ENCODE measurements around the gene SNPH. TPM values are rescaled to one million over a fixed set of nuclear protein-coding genes. Genes with fewer than 3 reads are reported as not detected.

The SNPH gene
- total RNA-seq, 1 donor from 2014 or later, result 0.43 TPM

- no peak overlapping the region for H3K9ac ChIP-seq
- H3K27me3 Mint-ChIP-seq (ENCODE audit: insufficient read depth, low read depth), result no peaks in the 10 kb centered on the region
- no peak for DNase-seq (ENCODE audit: low spot score)
- no peaks in the 10 kb centered on the region for H3K27me3 ChIP-seq
- peak overlapping the region; percentile 63 for H3K27ac Mint-ChIP-seq
- H3K9me3 Mint-ChIP-seq, result no peaks in the 10 kb centered on the region
- no peak for TF ChIP-seq EZH2phosphoT487 (IDR thresholded peaks at IDR 0.05)
- no peak for TF ChIP-seq CTCF (IDR thresholded peaks at IDR 0.05)
- no peak for TF ChIP-seq EZH2 (IDR thresholded peaks at IDR 0.05)
- H3K4me1 ChIP-seq, result peaks cover 5% of the 10 kb centered on the region
- peaks cover 8% of the 10 kb centered on the region for H3K4me1 Mint-ChIP-seq
- no peak overlapping the region for H3K27ac ChIP-seq
- no peak overlapping the region for H3K4me2 ChIP-seq
- H3F3A ChIP-seq (ENCODE audit: low read depth), result no peaks in the 10 kb centered on the region
- no peaks in the 10 kb centered on the region for H3K79me2 ChIP-seq (ENCODE audit: low read depth)
- no peaks in the 10 kb centered on the region for H3K36me3 ChIP-seq
- no peak overlapping the region for H3K4me3 Mint-ChIP-seq
- H3K4me3 ChIP-seq, result no peak overlapping the region
- no peaks in the 10 kb centered on the region for H3K9me3 ChIP-seq (ENCODE audit: low read depth)
- no peaks in the 10 kb centered on the region for H4K20me1 ChIP-seq (ENCODE audit: low read depth)
- H3K36me3 Mint-ChIP-seq, result no peaks in the 10 kb centered on the region
- no peak overlapping the region for H2AFZ ChIP-seq (replicated peaks)
These were observed 26.5 kb downstream of the SNPH start for GRCh38 chr20:1292620-1293019.

- no peak for DNase-seq (ENCODE audit: low spot score)
- Histone ChIP-seq H3K36me3 (no peaks in the 10 kb centered on the region), H3K4me3 (no peak overlapping the region), H3K9me3 (ENCODE audit: low read depth) (no peaks in the 10 kb centered on the region), H3K27me3 (no peaks in the 10 kb centered on the region), H3K27ac (no peak overlapping the region), H3K4me2 (no peak overlapping the region), H2AFZ (replicated peaks) (no peak overlapping the region), H3K9ac (no peak overlapping the region), H4K20me1 (ENCODE audit: low read depth) (no peaks in the 10 kb centered on the region), H3K4me1 (peaks cover 5% of the 10 kb centered on the region), H3K79me2 (ENCODE audit: low read depth) (no peaks in the 10 kb centered on the region), H3F3A (ENCODE audit: low read depth) (no peaks in the 10 kb centered on the region)
- Mint-ChIP-seq H3K36me3 (no peaks in the 10 kb centered on the region), H3K27ac (no peak overlapping the region), H3K4me1 (peaks cover 8% of the 10 kb centered on the region), H3K4me3 (no peak overlapping the region), H3K9me3 (no peaks in the 10 kb centered on the region), H3K27me3 (ENCODE audit: insufficient read depth, low read depth) (no peaks in the 10 kb centered on the region)
- no peak for TF ChIP-seq EZH2 (IDR thresholded peaks at IDR 0.05)
- no peak for TF ChIP-seq EZH2phosphoT487 (IDR thresholded peaks at IDR 0.05)
- no peak for TF ChIP-seq CTCF (IDR thresholded peaks at IDR 0.05)
These were observed 27.7 kb downstream of the SNPH start for GRCh38 chr20:1293641-1294379.

- Histone ChIP-seq H3F3A (ENCODE audit: low read depth) (no peaks in the 10 kb centered on the region), H3K36me3 (no peaks in the 10 kb centered on the region), H3K4me2 (no peak overlapping the region), H3K9me3 (ENCODE audit: low read depth) (no peaks in the 10 kb centered on the region), H4K20me1 (ENCODE audit: low read depth) (no peaks in the 10 kb centered on the region), H3K4me1 (peaks cover 5% of the 10 kb centered on the region), H3K27ac (no peak overlapping the region), H2AFZ (replicated peaks) (no peak overlapping the region), H3K9ac (no peak overlapping the region), H3K4me3 (no peak overlapping the region), H3K79me2 (ENCODE audit: low read depth) (no peaks in the 10 kb centered on the region), H3K27me3 (no peaks in the 10 kb centered on the region)
- Mint-ChIP-seq H3K27ac (no peak overlapping the region), H3K9me3 (no peaks in the 10 kb centered on the region), H3K36me3 (no peaks in the 10 kb centered on the region), H3K27me3 (ENCODE audit: insufficient read depth, low read depth) (no peaks in the 10 kb centered on the region), H3K4me3 (no peak overlapping the region), H3K4me1 (peaks cover 8% of the 10 kb centered on the region)
- DNase-seq (ENCODE audit: low spot score), result no peak
- TF ChIP-seq EZH2 (IDR thresholded peaks at IDR 0.05) (no peak), EZH2phosphoT487 (IDR thresholded peaks at IDR 0.05) (no peak), CTCF (IDR thresholded peaks at IDR 0.05) (no peak)
These were observed 28.4 kb downstream of the SNPH start for GRCh38 chr20:1294497-1294896.

Data from neural progenitor cell (in vitro differentiated cells).